HUES6 (cell line): ENCODE results near the gene ARL15.

ENCODE experiments used
- H3K27ac ChIP-seq: 2 replicates; pipeline ENCODE4 v1.7.0; 2013; ENCODE audit warnings: low read depth, mild to moderate bottlenecking, low read length, inconsistent platforms
- H3K27me3 ChIP-seq: 2 replicates; pipeline ENCODE4 v1.6.1; 2013; ENCODE audit warnings: low read length; ENCODE audit not compliant: control insufficient read depth, insufficient read depth
- H3K36me3 ChIP-seq: 2 replicates; pipeline ENCODE4 v1.6.1; 2013; ENCODE audit warnings: low read length; ENCODE audit not compliant: control insufficient read depth, insufficient read depth
- H3K4me1 ChIP-seq: 2 replicates; pipeline ENCODE4 v1.6.1; 2013; ENCODE audit warnings: low read length; ENCODE audit not compliant: control insufficient read depth, insufficient read depth
- H3K4me3 ChIP-seq: 2 replicates; pipeline ENCODE4 v1.5.1; 2013; ENCODE audit warnings: low read depth, low read length
- H3K9ac ChIP-seq: one replicate; pipeline ENCODE4 v1.6.1; 2013; ENCODE audit warnings: mild to moderate bottlenecking, low read length
- H3K9me3 ChIP-seq: 2 replicates; pipeline ENCODE4 v1.6.1; 2013; ENCODE audit warnings: low read depth, low read length; ENCODE audit not compliant: control insufficient read depth, insufficient read depth

ARL15 gene

GRCh38 chr5:53940921-53941320 is 369.5 kb downstream of the ARL15 start:
- H3K4me1 ChIP-seq, result peaks cover 19% of the 10 kb centered on the region
- no peaks in the 10 kb centered on the region for H3K27me3 ChIP-seq
- H3K4me3 ChIP-seq, result no peak overlapping the region
- H3K27ac ChIP-seq, result no peak overlapping the region
- H3K9ac ChIP-seq, result no peak overlapping the region
- no peaks in the 10 kb centered on the region; the same call in 1 of the 2 replicates for H3K36me3 ChIP-seq
- H3K9me3 ChIP-seq, result no peaks in the 10 kb centered on the region

GRCh38 chr5:53937467-53937866 is 372.9 kb downstream of the ARL15 start:
- peaks cover 12% of the 10 kb centered on the region; the same call in 1 of the 2 replicates for H3K4me1 ChIP-seq
- no peaks in the 10 kb centered on the region for H3K36me3 ChIP-seq
- H3K4me3 ChIP-seq, result no peak overlapping the region
- no peaks in the 10 kb centered on the region for H3K27me3 ChIP-seq
- H3K9ac ChIP-seq, result no peak overlapping the region
- no peak overlapping the region for H3K27ac ChIP-seq
- H3K9me3 ChIP-seq, result no peaks in the 10 kb centered on the region

GRCh38 chr5:53936481-53937352 is 373.7 kb downstream of the ARL15 start:
- Histone ChIP-seq H3K4me1 (peaks cover 12% of the 10 kb centered on the region; the same call in 1 of the 2 replicates), H3K36me3 (no peaks in the 10 kb centered on the region), H3K27ac (no peak overlapping the region), H3K27me3 (no peaks in the 10 kb centered on the region), H3K9ac (no peak overlapping the region), H3K4me3 (no peak overlapping the region), H3K9me3 (no peaks in the 10 kb centered on the region)

- H3K4me3 ChIP-seq, result no peak overlapping the region
- no peaks in the 10 kb centered on the region for H3K36me3 ChIP-seq
- H3K27me3 ChIP-seq, result no peaks in the 10 kb centered on the region
- H3K9ac ChIP-seq, result no peak overlapping the region
- peaks cover 12% of the 10 kb centered on the region; the same call in 1 of the 2 replicates for H3K4me1 ChIP-seq
- no peak overlapping the region for H3K27ac ChIP-seq
- no peaks in the 10 kb centered on the region for H3K9me3 ChIP-seq
These were observed 376.1 kb downstream of the ARL15 start for GRCh38 chr5:53934151-53934820.

- Histone ChIP-seq H3K4me3 (no peak overlapping the region), H3K4me1 (peaks cover 16% of the 10 kb centered on the region; the same call in 1 of the 2 replicates), H3K27me3 (no peaks in the 10 kb centered on the region), H3K9me3 (no peaks in the 10 kb centered on the region), H3K36me3 (no peaks in the 10 kb centered on the region), H3K27ac (no peak overlapping the region), H3K9ac (no peak overlapping the region)
These were observed 378.0 kb downstream of the ARL15 start for GRCh38 chr5:53932351-53932750.

GRCh38 chr5:53930457-53930856 is 379.9 kb downstream of the ARL15 start:
- H3K36me3 ChIP-seq, result no peaks in the 10 kb centered on the region
- H3K9me3 ChIP-seq, result no peaks in the 10 kb centered on the region
- H3K27me3 ChIP-seq, result no peaks in the 10 kb centered on the region
- H3K4me1 ChIP-seq, result peaks cover 8% of the 10 kb centered on the region; the same call in 1 of the 2 replicates
- no peak overlapping the region for H3K27ac ChIP-seq
- H3K4me3 ChIP-seq, result no peak overlapping the region
- no peak overlapping the region for H3K9ac ChIP-seq

- H3K27ac ChIP-seq, result no peak overlapping the region
- 0 out of 2 replicates have a peak, but pooled peaks cover 4% of the 10 kb centered on the region for H3K4me1 ChIP-seq
- H3K36me3 ChIP-seq, result no peaks in the 10 kb centered on the region
- H3K9me3 ChIP-seq, result no peaks in the 10 kb centered on the region
- no peak overlapping the region for H3K9ac ChIP-seq
- H3K4me3 ChIP-seq, result no peak overlapping the region
- no peaks in the 10 kb centered on the region for H3K27me3 ChIP-seq
These were observed 380.8 kb downstream of the ARL15 start for GRCh38 chr5:53929570-53929969.

GRCh38 chr5:53929152-53929551 is 381.2 kb downstream of the ARL15 start:
- no peak overlapping the region for H3K9ac ChIP-seq
- no peaks in the 10 kb centered on the region for H3K27me3 ChIP-seq
- H3K36me3 ChIP-seq, result no peaks in the 10 kb centered on the region
- H3K4me1 ChIP-seq, result 0 out of 2 replicates have a peak, but pooled peaks cover 4% of the 10 kb centered on the region
- H3K9me3 ChIP-seq, result no peaks in the 10 kb centered on the region
- H3K27ac ChIP-seq, result no peak overlapping the region
- H3K4me3 ChIP-seq, result no peak overlapping the region

GRCh38 chr5:53928641-53929040 is 381.7 kb downstream of the ARL15 start:
- H3K4me3 ChIP-seq, result no peak overlapping the region
- H3K9me3 ChIP-seq, result no peaks in the 10 kb centered on the region
- H3K9ac ChIP-seq, result no peak overlapping the region
- H3K36me3 ChIP-seq, result no peaks in the 10 kb centered on the region
- 0 out of 2 replicates have a peak, but pooled peaks cover 4% of the 10 kb centered on the region for H3K4me1 ChIP-seq
- H3K27ac ChIP-seq, result no peak overlapping the region
- H3K27me3 ChIP-seq, result no peaks in the 10 kb centered on the region

- no peak overlapping the region for H3K9ac ChIP-seq
- 0 out of 2 replicates have a peak, but pooled peaks cover 4% of the 10 kb centered on the region for H3K4me1 ChIP-seq
- no peak overlapping the region for H3K27ac ChIP-seq
- no peak overlapping the region for H3K4me3 ChIP-seq
- no peaks in the 10 kb centered on the region for H3K9me3 ChIP-seq
- H3K27me3 ChIP-seq, result no peaks in the 10 kb centered on the region
- no peaks in the 10 kb centered on the region for H3K36me3 ChIP-seq
These were observed 382.6 kb downstream of the ARL15 start for GRCh38 chr5:53927668-53928247.

- Histone ChIP-seq H3K9ac (no peak overlapping the region), H3K27me3 (no peaks in the 10 kb centered on the region), H3K36me3 (no peaks in the 10 kb centered on the region), H3K27ac (no peak overlapping the region), H3K4me1 (0 out of 2 replicates have a peak, but pooled peaks cover 4% of the 10 kb centered on the region), H3K4me3 (no peak overlapping the region), H3K9me3 (no peaks in the 10 kb centered on the region)
These were observed 384.3 kb downstream of the ARL15 start for GRCh38 chr5:53926026-53926425.
